NT2/D1 (cell line): ENCODE measurements around the gene TTLL8.
A peak's percentile ranks its signal among the peaks of the same experiment; 100 is the strongest.

ENCODE experiments used
- DNase-seq: peaks from one replicate; pipeline ENCODE4 v3.0.0-alpha.2; 2011; ENCODE audit warnings: low read depth, low spot score
- H3K27me3 ChIP-seq: 2 replicates; pipeline ENCODE4 v1.6.0; 2011; ENCODE audit warnings: mild to moderate bottlenecking; ENCODE audit not compliant: insufficient read length, insufficient read depth
- H3K36me3 ChIP-seq: 2 replicates; pipeline ENCODE4 v1.6.1; 2011; ENCODE audit warnings: mild to moderate bottlenecking, low read length, mixed read lengths; ENCODE audit not compliant: insufficient read depth, insufficient read length
- H3K4me1 ChIP-seq: 2 replicates; pipeline ENCODE4 v1.5.1; 2011; ENCODE audit not compliant: insufficient read depth, insufficient read length
- H3K4me3 ChIP-seq: 2 replicates; pipeline ENCODE4 v1.5.1; 2011; ENCODE audit warnings: low read depth; ENCODE audit not compliant: insufficient read length
- H3K9ac ChIP-seq: 2 replicates; pipeline ENCODE4 v1.6.0; 2011; ENCODE audit warnings: low read depth; ENCODE audit not compliant: insufficient read length
- H3K9me3 ChIP-seq: 2 replicates; pipeline ENCODE4 v1.5.1; 2011; ENCODE audit warnings: mild to moderate bottlenecking, low read length; ENCODE audit not compliant: insufficient read depth
- SUZ12 ChIP-seq: IDR thresholded peaks from 2 replicates; pipeline ENCODE4 v1.6.1; 2011; ENCODE audit not compliant: insufficient read length, insufficient read depth; ENCODE audit errors: extremely low read depth
- YY1 ChIP-seq: IDR thresholded peaks from 2 replicates; pipeline ENCODE4 v1.6.1; 2011; ENCODE audit not compliant: insufficient read length, insufficient read depth
- ZNF274 ChIP-seq: IDR thresholded peaks from 2 replicates; pipeline ENCODE4 v1.6.1; 2011; ENCODE audit warnings: mild to moderate bottlenecking, low read depth, low read length

TTLL8 gene

DNA sequence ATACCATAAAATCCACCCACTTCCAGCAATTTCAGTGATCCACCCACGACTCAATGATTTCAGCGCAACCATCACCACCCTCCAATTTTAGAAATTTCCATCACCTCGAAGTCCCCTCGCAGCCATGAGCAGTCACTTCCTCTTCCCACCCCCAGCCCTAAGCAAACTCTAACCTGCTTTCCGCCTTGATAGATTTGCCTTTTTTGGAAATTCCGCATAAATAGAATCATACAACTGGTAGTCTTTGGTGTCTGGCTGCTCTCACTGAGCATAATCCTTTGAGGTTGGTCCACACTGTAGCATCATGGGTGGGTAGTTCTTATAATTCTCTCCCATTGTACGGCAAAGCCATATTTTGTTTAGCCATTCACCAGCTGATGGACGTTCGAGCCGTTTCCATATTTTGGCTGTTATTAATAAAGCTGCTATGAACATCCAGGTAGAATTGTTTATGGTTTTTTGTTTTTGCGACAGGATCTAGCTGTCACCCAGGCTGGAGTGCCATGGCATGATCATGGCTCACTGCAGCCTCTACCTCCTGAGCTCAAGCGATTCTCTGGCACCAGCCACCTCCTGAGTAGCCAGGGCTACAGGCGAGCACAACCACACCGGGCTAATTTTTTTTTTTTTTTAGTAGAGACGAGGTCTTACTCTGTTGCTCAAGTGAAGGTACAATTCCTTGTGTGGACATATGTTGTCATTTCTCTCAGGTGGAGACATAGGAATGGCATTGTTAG, 81.5 kb downstream of the TTLL8 start:
- DNase-seq: no peak
- H3K36me3 ChIP-seq: no peaks in the 10 kb centered on the region
- no peaks in the 10 kb centered on the region for H3K9me3 ChIP-seq
- peaks cover 17% of the 10 kb centered on the region for H3K27me3 ChIP-seq
- H3K9ac ChIP-seq: no peak overlapping the region
- no peak overlapping the region for H3K4me3 ChIP-seq
- TF ChIP-seq ZNF274 (no peak), YY1 (no peak), SUZ12 (no peak)
- H3K4me1 ChIP-seq: peaks cover 4% of the 10 kb centered on the region

DNA sequence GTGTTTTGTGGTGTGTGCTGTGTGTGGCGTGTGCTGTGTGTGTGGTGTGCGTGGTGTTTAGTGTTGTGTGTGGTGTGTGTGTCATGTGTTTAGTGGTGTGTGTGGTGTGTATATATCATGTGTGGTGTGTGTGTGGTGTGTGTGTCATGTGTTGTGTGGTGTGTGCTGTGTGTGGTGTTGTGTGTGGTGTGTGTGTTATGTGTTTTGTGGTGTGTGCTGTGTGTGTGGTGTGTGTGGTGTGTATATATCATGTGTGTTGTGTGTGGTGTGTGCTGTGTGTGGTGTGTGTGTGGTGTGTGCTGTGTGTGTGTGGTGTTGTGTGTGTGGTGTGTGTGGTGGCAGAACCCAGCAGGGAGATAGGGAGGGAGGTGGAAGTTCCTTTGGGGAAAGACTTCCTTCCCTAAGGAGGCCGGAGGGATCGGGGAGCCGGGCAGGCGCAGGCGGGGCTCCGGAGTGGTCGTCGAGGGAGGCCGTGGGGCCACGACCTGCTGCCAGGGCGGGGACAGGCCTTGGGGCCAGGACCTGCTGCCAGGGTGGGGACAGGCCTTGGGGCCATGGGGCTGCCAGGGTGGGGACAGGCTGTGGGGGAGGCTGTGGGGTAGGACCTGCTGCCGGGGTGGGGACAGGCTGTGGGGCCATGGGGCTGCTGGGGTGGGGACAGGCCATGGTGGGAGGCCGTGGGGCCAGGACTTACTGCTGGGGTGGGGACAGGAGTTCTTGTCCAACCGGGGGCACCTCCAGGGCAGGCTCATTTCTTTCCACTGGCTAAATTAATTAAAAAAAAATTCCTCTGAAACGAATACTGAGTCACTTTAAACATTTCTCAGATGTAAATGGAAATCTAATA, 82.3 kb downstream of the TTLL8 start:
- H3K27me3 ChIP-seq: peaks cover 24% of the 10 kb centered on the region
- no peaks in the 10 kb centered on the region for H3K36me3 ChIP-seq
- H3K4me3 ChIP-seq: no peak overlapping the region
- H3K9ac ChIP-seq: no peak overlapping the region
- no peak for DNase-seq
- no peak for TF ChIP-seq ZNF274
- no peak for TF ChIP-seq YY1
- no peak for TF ChIP-seq SUZ12
- peaks cover 4% of the 10 kb centered on the region for H3K4me1 ChIP-seq
- no peaks in the 10 kb centered on the region for H3K9me3 ChIP-seq

DNA sequence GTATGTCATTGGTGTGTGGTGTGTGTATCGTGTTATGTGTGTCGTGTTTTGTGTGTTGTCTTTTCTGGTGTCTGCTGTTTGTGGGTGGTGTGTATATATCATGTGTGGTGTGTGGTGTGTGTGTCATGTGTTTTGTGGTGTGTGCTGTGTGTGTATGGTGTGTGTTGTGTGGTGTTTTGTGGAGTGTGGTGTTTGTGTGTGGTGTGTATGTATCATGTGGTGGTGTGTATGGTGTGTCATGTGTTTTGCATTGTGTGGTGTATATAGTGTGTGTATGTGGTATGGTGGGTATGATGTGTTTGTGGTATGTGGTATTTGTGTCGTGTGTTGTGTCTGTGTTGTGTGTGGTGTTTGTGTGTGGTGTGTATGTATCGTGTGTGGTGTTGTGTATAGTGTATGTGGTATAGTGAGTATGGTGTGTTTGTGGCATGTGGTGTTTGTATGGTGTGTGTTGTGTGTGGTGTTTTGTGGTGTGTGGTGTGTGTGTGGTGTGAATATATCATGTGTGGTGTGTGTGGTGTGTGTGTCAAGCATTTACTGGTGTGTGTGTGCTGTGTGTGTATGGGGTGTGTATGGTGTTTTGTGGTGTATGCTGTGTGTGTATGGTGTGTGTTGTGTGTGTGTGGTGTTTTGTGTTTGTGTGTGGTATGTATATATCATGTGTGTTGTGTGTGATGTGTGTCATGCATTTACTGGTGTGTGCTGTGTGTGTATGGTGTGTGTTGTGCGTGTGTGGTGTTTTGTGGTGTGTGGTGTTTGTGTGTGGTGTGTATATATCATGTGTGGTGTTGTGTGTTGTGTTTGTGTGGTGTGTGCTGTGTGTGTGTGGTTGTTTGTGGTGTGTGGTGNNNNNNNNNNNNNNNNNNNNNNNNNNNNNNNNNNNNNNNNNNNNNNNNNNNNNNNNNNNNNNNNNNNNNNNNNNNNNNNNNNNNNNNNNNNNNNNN, 84.8 kb downstream of the TTLL8 start:
- no peaks in the 10 kb centered on the region for H3K36me3 ChIP-seq
- no peak for DNase-seq
- TF ChIP-seq YY1: no peak
- no peak for TF ChIP-seq SUZ12
- no peak for TF ChIP-seq ZNF274
- H3K4me3 ChIP-seq: no peak overlapping the region
- no peak overlapping the region for H3K9ac ChIP-seq
- peaks cover 16% of the 10 kb centered on the region for H3K4me1 ChIP-seq
- no peaks in the 10 kb centered on the region for H3K9me3 ChIP-seq
- peaks cover 24% of the 10 kb centered on the region for H3K27me3 ChIP-seq

DNA sequence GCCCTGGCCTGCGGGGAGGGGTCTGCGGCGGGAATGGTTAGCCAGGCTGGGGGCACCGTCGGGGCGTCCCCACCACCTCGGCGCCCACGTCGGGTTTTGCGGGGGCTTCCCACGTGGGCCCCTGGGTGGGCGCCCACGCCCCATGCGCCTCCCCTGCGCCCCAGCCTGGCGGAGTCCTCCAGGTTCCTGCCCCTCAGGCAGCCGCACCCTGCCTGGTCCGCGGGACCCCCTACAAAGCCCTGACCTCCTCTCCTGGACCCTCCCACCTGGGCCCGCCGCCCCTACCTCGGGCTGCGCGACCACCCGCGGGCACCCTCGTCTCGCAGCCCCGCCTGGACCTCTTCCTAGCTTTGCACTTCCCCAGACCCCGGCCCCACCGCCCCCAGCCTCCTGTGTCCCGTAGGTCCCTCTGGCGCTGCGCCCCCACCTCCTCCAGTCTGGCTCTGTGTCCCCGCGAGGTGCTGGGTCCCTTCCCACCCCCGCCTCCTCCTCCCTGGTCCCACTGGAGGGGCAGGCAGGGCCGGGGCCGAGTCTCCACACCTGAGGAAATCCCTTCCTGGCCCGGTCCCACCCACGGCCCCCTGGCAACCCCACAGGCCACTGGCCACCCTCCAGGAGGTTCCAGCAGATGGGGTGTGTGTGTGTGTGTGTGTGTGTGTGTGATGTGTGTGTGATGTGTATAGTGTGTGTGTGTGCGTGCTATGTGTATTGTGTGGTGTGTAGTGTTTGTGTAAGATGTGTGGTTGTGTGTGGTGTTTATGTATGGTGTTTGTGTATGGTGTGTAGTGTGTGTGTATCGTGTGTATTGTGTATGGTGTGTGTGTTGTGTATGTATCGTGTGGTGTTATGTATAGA, 85.7 kb downstream of the TTLL8 start:
- H3K4me1 ChIP-seq: peaks cover 18% of the 10 kb centered on the region
- H3K36me3 ChIP-seq: no peaks in the 10 kb centered on the region
- H3K27me3 ChIP-seq: peaks cover 24% of the 10 kb centered on the region
- TF ChIP-seq SUZ12 (no peak), YY1 (no peak), ZNF274 (no peak)
- no peaks in the 10 kb centered on the region for H3K9me3 ChIP-seq
- DNase-seq: no peak
- no peak overlapping the region for H3K4me3 ChIP-seq
- H3K9ac ChIP-seq: no peak overlapping the region

DNA sequence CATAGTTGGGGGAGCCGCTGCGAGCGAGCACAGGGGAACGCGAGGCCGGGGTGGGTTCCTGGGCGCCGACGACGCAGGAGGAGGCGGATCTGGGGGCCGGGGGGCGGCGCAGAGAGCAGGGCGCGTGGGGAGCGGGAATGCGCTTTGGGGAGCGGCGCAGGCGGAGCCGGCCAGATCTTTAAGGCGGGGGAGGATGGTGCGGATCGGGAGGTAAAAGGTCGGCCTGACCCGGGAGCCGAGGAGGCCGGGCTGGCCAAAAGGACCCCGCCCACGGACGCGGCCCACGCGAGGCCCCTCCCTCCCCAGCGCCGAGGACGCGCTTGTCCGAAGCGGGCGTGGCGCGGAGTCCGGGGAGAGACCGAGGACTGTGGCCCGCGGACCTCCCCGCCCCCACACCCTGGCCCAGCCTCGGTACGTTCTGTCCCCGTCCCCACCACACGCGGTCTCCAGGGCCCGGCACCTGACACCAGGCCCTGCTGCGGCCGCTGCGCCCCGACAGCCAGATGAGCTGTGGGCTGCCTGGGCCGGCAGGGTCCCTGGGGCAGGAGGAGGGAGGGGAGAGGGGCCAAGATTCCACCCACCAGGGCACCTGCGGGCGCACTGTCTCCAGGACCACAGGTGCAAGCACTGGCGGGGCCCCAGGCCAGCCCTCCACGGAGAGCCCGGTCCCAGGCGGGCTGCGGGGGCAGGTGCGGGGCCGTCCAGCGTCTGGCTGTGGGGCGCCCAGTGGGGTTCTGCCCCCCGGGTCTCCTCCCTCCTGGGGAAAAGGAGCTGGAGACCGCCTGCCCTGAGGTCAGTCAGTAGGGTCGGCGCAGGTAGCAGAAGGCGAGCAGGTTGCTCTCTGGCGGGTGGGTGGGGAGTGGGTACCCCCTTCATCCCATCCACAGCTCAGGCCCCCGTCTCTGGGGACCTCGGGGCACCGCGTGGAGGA, 86.6 kb downstream of the TTLL8 start:
- peak overlapping the region; percentile 77 for H3K9ac ChIP-seq
- no peaks in the 10 kb centered on the region for H3K36me3 ChIP-seq
- no peak for DNase-seq

More for the DNA sequence above, 86.6 kb downstream of the TTLL8 start:
- Histone ChIP-seq H3K27me3 (peaks cover 24% of the 10 kb centered on the region), H3K4me1 (peaks cover 18% of the 10 kb centered on the region), H3K9me3 (no peaks in the 10 kb centered on the region), H3K4me3 (peak overlapping the region; percentile 43)
- no peak for TF ChIP-seq YY1
- no peak for TF ChIP-seq ZNF274
- TF ChIP-seq SUZ12: no peak
